ENCODE measurements around the gene DGKG. TPM values are rescaled to one million over a fixed set of nuclear protein-coding genes. Genes with fewer than 3 reads are reported as not detected.

The DGKG gene
- total and polyA plus RNA-seq, 10 of the 15 experiments (the other 5 are each of a cell fraction or from before 2014, with no cell fraction given): 0.39 to 6.2 (median 4.7) TPM

GRCh38 chr3:186164696-186165095 is 197.3 kb downstream of the DGKG start (continued):
- no peak for TF ChIP-seq ZNF687 (IDR thresholded peaks at IDR 0.05)
- TF ChIP-seq ELK1 (IDR thresholded peaks at IDR 0.05; ENCODE audit: low read depth, low read length): no peak
- TF ChIP-seq POLR2AphosphoS2 (IDR thresholded peaks at IDR 0.05; ENCODE audit: low read depth, low read length): no peak
- TF ChIP-seq HDGF (IDR thresholded peaks at IDR 0.05): no peak

GRCh38 chr3:186162221-186162620 is 199.8 kb downstream of the DGKG start:
- WGBS (ENCODE audit: insufficient coverage, insufficient replicate concordance, low lambda C conversion rate, missing lambda C conversion rate): 69% methylated on average over 6 of the region's 6 CpGs
- no peak for FAIRE-seq
- H3K27me3 ChIP-seq (replicated peaks in 1 of 2; ENCODE audit: control insufficient read depth in 2 of 2, insufficient read depth in 2 of 2, low read length in 1 of 2): no peaks in the 10 kb centered on the region
- no peak overlapping the region for H3K4me3 ChIP-seq
- intact Hi-C loops (cut with micrococcal nuclease; ENCODE audit: unreplicated experiment): no loop called here
- ATAC-seq: peak; percentile 89
- no peaks in the 10 kb centered on the region for H3K36me3 ChIP-seq (ENCODE audit: control insufficient read depth in 2 of 2, insufficient read depth in 2 of 2, low read length in 1 of 2)
- RAD21 ChIA-PET (ENCODE audit: unreplicated experiment): no interaction called here
- H3K9ac ChIP-seq (ENCODE audit: control insufficient read depth, insufficient read depth, low read length): no peak overlapping the region
- SMC1A ChIA-PET (ENCODE audit: uncharacterized antibody, unreplicated experiment): interaction anchor here (1.4 kb wide), 1 partner anchor 52 kb away, joined by 4 read pairs; no protein-coding TSS in a partner anchor
- CTCF ChIA-PET: no interaction called here
- H3K9me3 ChIP-seq (replicated peaks; ENCODE audit: control insufficient read depth, insufficient read depth, low read length): no peaks in the 10 kb centered on the region
- no peak overlapping the region for H3K27ac ChIP-seq (ENCODE audit: control insufficient read depth, insufficient read depth)
- in situ Hi-C loops (cut with MboI): no loop called here
- DNase-seq (ENCODE audit: low read depth, low spot score): no peak
- H4K20me1 ChIP-seq (ENCODE audit: control insufficient read depth, insufficient read depth): no peaks in the 10 kb centered on the region
- TF ChIP-seq ATF7 (IDR thresholded peaks at IDR 0.05; ENCODE audit: low read depth): peak; percentile 86
- no peak for TF ChIP-seq GATAD2B (conservative IDR thresholded peaks at IDR 0.05; ENCODE audit: low read depth)
- TF ChIP-seq CREM (IDR thresholded peaks at IDR 0.05; ENCODE audit: low read depth): peak; percentile 51
- TF ChIP-seq RFX5 (IDR thresholded peaks at IDR 0.05; ENCODE audit: low read depth, low read length): no peak
- no peak for TF ChIP-seq KDM1A (IDR thresholded peaks at IDR 0.05; ENCODE audit: borderline replicate concordance)
- TF ChIP-seq RUNX3 (IDR thresholded peaks at IDR 0.05; ENCODE audit: low read length): peak; percentile 32; the same call in 1 of the 2 replicates
- peak; percentile 72 for TF ChIP-seq SPI1 (IDR thresholded peaks at IDR 0.05; ENCODE audit: borderline replicate concordance, insufficient read depth, low read depth, low read length)
- no peak for TF ChIP-seq NBN (IDR thresholded peaks at IDR 0.05)
- TF ChIP-seq CREB1 (IDR thresholded peaks at IDR 0.05; ENCODE audit: low read depth): 0 out of 2 replicates have a peak, but pooled peaks have one; percentile 44
- TF ChIP-seq IKZF2 (IDR thresholded peaks at IDR 0.05): no peak
- TF ChIP-seq EP300 (IDR thresholded peaks at IDR 0.05; ENCODE audit: borderline replicate concordance in 1 of 2, control insufficient read depth in 1 of 2, low read depth in 2 of 2, low read length in 2 of 2): no peak
- TF ChIP-seq ATF2 (IDR thresholded peaks at IDR 0.05; ENCODE audit: low read length): 0 out of 2 replicates have a peak, but pooled peaks have one; percentile 44
- no peak for TF ChIP-seq IKZF1 (conservative IDR thresholded peaks at IDR 0.05)
- H3K79me2 ChIP-seq (ENCODE audit: control insufficient read depth, insufficient read depth, low read length): no peaks in the 10 kb centered on the region
- H3K4me2 ChIP-seq (ENCODE audit: control insufficient read depth, insufficient read depth): no peak overlapping the region
- no peak overlapping the region for H2AFZ ChIP-seq (ENCODE audit: control insufficient read depth, low read depth, low read length)
- no peaks in the 10 kb centered on the region for H3K4me1 ChIP-seq (ENCODE audit: control insufficient read depth, insufficient read depth, low read length)
- POLR2A ChIA-PET: interaction anchor here (1.2 kb wide), 1 partner anchor 10 kb away, joined by 3 read pairs; no protein-coding TSS in a partner anchor
- BruUV-seq (replicated peaks): no TSS peak
